Stimulated activated CD4-positive, alpha-beta T cell treated with anti-CD3 and anti-CD28 coated beads, Interleukin-2, amount 100 ng/mL, for 4 hours (primary cell): ENCODE measurements around the gene LMO3.
"Not testable (repeated sequence)": the region's sequence is repeated elsewhere in the genome, so short reads cannot be mapped to it uniquely, and the experiment has no call there.

Experiments used
- DNase-seq: peaks from one replicate; pipeline ENCODE4 v3.0.0-alpha.2; 2020; ENCODE audit warnings: low read depth

Gene LMO3

GRCh38 chr12:16545836-16546235 lies 60.1 kb downstream of the LMO3 start:
- no peak for DNase-seq

- DNase-seq: no peak
These were observed 63.4 kb downstream of the LMO3 start for GRCh38 chr12:16542586-16542985.

- not testable (repeated sequence) for DNase-seq
These were observed 68.3 kb downstream of the LMO3 start for GRCh38 chr12:16537652-16538051.

GRCh38 chr12:16531621-16532020 lies 74.3 kb downstream of the LMO3 start:
- no peak for DNase-seq

- DNase-seq: no peak
These were observed 75.6 kb downstream of the LMO3 start for GRCh38 chr12:16530268-16530850.

GRCh38 chr12:16526693-16527092 lies 79.3 kb downstream of the LMO3 start:
- no peak for DNase-seq

- no peak for DNase-seq
These were observed 81.6 kb downstream of the LMO3 start for GRCh38 chr12:16524378-16524777.

- DNase-seq: no peak
These were observed 82.0 kb downstream of the LMO3 start for GRCh38 chr12:16523951-16524331.

GRCh38 chr12:16523284-16523950 lies 82.5 kb downstream of the LMO3 start:
- DNase-seq: no peak

GRCh38 chr12:16520328-16520727 lies 85.6 kb downstream of the LMO3 start:
- no peak for DNase-seq

GRCh38 chr12:16515666-16516065 lies 90.3 kb downstream of the LMO3 start:
- DNase-seq: no peak

- no peak for DNase-seq
These were observed 92.7 kb downstream of the LMO3 start for GRCh38 chr12:16513231-16513630.

GRCh38 chr12:16509411-16509810 lies 96.6 kb downstream of the LMO3 start:
- DNase-seq: no peak

GRCh38 chr12:16506394-16506793 lies 99.6 kb downstream of the LMO3 start:
- DNase-seq: no peak

GRCh38 chr12:16504200-16504599 lies 101.8 kb downstream of the LMO3 start:
- DNase-seq: no peak

GRCh38 chr12:16499611-16500010 lies 106.4 kb downstream of the LMO3 start:
- no peak for DNase-seq
